K562 (cell line): ENCODE measurements around the gene PEF1. TPM values are rescaled to one million over a fixed set of nuclear protein-coding genes. Genes with fewer than 3 reads are reported as not detected.

ENCODE experiments used
- ATAC-seq: fragments of 200-7000 bp; cut with Tn5 transposase; 3 replicates; pipeline ENCODE4 v1.9.1; 2020; ENCODE audit warnings: moderate library complexity
- BruUV-seq: library from RNA; stranded (reverse); fragments of 400-500 nt; replicated peaks from 2 replicates; lab custom pipeline; 2021; lab: Mats Ljungman, UMichigan
- CTCF ChIA-PET: fragments of 300-600 bp; formaldehyde crosslinking; extraction: SDS; loops from one replicate; lab custom pipeline; 2021; ENCODE audit warnings: low intra/inter-chr PET ratio; lab: Yijun Ruan, JAX
- POLR2A ChIA-PET: fragments of 300-600, 350-650 bp; sonication (Branson Sonifier 250); formaldehyde crosslinking; extraction: SDS; loops from one replicate; lab custom pipeline; 2021; ENCODE audit warnings: antibody characterized with exemption, inconsistent platforms; lab: Yijun Ruan, JAX
- DNase-seq, 4 experiments: peaks; one replicate each; pipeline versions ENCODE4 v3.0.0 to v3.0.0-alpha.2; 2011 to 2018; ENCODE audit warnings: low spot score in 3 of 4, mixed read lengths in 3 of 4; ENCODE audit errors: extremely low read depth in 1 of 4
- FAIRE-seq: peaks from 2 replicates; lab custom pipeline; 2011; peaks lifted over from hg19 to GRCh38; lab: Jason Lieb, UNC
- H2AFZ ChIP-seq: 2 replicates; pipeline ENCODE4 v1.6.0; 2011; ENCODE audit warnings: low read depth, low read length, control low read depth, inconsistent platforms
- H3K27ac ChIP-seq: fragments of 200-600 bp; 3 replicates; pipeline ENCODE4 v1.8.0; 2011; ENCODE audit warnings: low read depth, mild to moderate bottlenecking, control low read depth, inconsistent platforms, low read length, moderate library complexity, mixed read lengths; ENCODE audit errors: extremely low read depth
- H3K27me3 ChIP-seq, 2 experiments: fragments of 300-600 bp in 1 of 2; 2 replicates in 1 of 2; 3 replicates in 1 of 2; pipeline versions ENCODE4 v1.6.0 to v1.8.0; 2011; ENCODE audit warnings: inconsistent platforms in 2 of 2, low read length in 2 of 2, mild to moderate bottlenecking in 1 of 2, mixed read lengths in 1 of 2, moderate library complexity in 1 of 2; ENCODE audit not compliant: control insufficient read depth in 2 of 2, insufficient read depth in 2 of 2
- H3K36me3 ChIP-seq: fragments of 300-600 bp; 3 replicates; pipeline ENCODE4 v1.8.0; 2011; ENCODE audit warnings: mild to moderate bottlenecking, low read length, inconsistent platforms; ENCODE audit not compliant: control insufficient read depth, insufficient read depth
- H3K4me1 ChIP-seq, 2 experiments: fragments of 200-600 bp in 1 of 2; replicated peaks in 1 of 2; 2 replicates in 1 of 2; 3 replicates in 1 of 2; pipeline versions ENCODE4 v1.5.1 to v1.8.0; 2011; ENCODE audit warnings: inconsistent platforms in 2 of 2, low read length in 2 of 2, mild to moderate bottlenecking in 1 of 2, mixed read lengths in 1 of 2, moderate library complexity in 1 of 2; ENCODE audit not compliant: control insufficient read depth in 2 of 2, insufficient read depth in 2 of 2
- H3K4me2 ChIP-seq: 2 replicates; pipeline ENCODE4 v1.6.1; 2011; ENCODE audit warnings: low read length, control low read depth, inconsistent platforms, mixed read lengths; ENCODE audit not compliant: insufficient read depth
- H3K4me3 ChIP-seq: fragments of 200-600 bp; sonication (generic), shearing (Covaris generic); 2 replicates; pipeline ENCODE4 v1.5.1; 2016; ENCODE audit warnings: control low read depth, inconsistent platforms
- H3K79me2 ChIP-seq: fragments of 200-600 bp; 3 replicates; pipeline ENCODE4 v1.8.0; 2011; ENCODE audit warnings: low read length, inconsistent platforms; ENCODE audit not compliant: control insufficient read depth, insufficient read depth
- H3K9ac ChIP-seq, 2 experiments: 2 replicates each; pipeline versions ENCODE4 v1.6.0 to v1.6.1; 2011; ENCODE audit warnings: low read depth in 2 of 2, low read length in 2 of 2, control low read depth in 1 of 2, inconsistent platforms in 1 of 2, mild to moderate bottlenecking in 1 of 2, mixed read lengths in 1 of 2; ENCODE audit not compliant: insufficient read depth in 1 of 2
- H3K9me1 ChIP-seq: one replicate; pipeline ENCODE4 v1.6.0; 2011; ENCODE audit warnings: inconsistent platforms, mild to moderate bottlenecking, low read length, moderate library complexity; ENCODE audit not compliant: control insufficient read depth, insufficient read depth
- H3K9me3 ChIP-seq: replicated peaks from 2 replicates; pipeline ENCODE4 v1.5.1; 2011; ENCODE audit warnings: low read depth, low read length, inconsistent platforms; ENCODE audit not compliant: control insufficient read depth, insufficient read depth
- H4K20me1 ChIP-seq: replicated peaks from 2 replicates; pipeline ENCODE4 v1.6.1; 2011; ENCODE audit warnings: low read length, inconsistent platforms, mixed read lengths; ENCODE audit not compliant: control insufficient read depth, insufficient read depth
- CBX5 ChIP-seq: IDR thresholded peaks from 2 replicates; pipeline ENCODE4 v1.6.1; 2014; ENCODE audit warnings: low read depth, borderline replicate concordance
- HMG20B ChIP-seq: fragments of 250-450 bp; sonication (Bioruptor Pico); IDR thresholded peaks from 2 replicates; pipeline ENCODE4 v1.5.0; 2021; ENCODE audit warnings: mild to moderate bottlenecking
- MTA2 ChIP-seq: fragments of 450-650 bp; IDR thresholded peaks from 2 replicates; pipeline ENCODE4 v1.6.1; 2016; ENCODE audit warnings: low read depth
- RHOXF2B ChIP-seq: fragments of 250-450 bp; sonication (Bioruptor Pico); conservative IDR thresholded peaks from 2 replicates; pipeline ENCODE4 v1.5.1; 2021
- SNRNP70 ChIP-seq: fragments of 200-400 bp; formaldehyde crosslinking; optimal IDR thresholded peaks from 2 replicates; pipeline ENCODE3; 2017; ENCODE audit warnings: low read depth, low read length
- TCFL5 ChIP-seq: fragments of 250-450 bp; sonication (Bioruptor Pico); conservative IDR thresholded peaks from 2 replicates; pipeline ENCODE4 v1.6.1; 2021; ENCODE audit warnings: mild to moderate bottlenecking, moderate library complexity, matching md5 sums
- TEAD1 ChIP-seq, 2 experiments: fragments of 450-650 bp in 1 of 2; sonication (generic) in 1 of 2; formaldehyde crosslinking; IDR thresholded peaks; 2 replicates each; pipeline versions ENCODE4 v1.4.0 to v1.8.0; 2020 to 2022; ENCODE audit warnings: mild to moderate bottlenecking in 2 of 2, missing genetic modification reagents in 1 of 2
- ZNF146 ChIP-seq: IDR thresholded peaks from one replicate; pipeline ENCODE4 v1.6.1; 2018; ENCODE audit warnings: missing compliant biosample characterization; ENCODE audit not compliant: unreplicated experiment
- ZNF639 ChIP-seq, 2 experiments: fragments of 200-800 bp in 1 of 2; sonication (Bioruptor generic) in 1 of 2; sonication (generic) in 1 of 2; formaldehyde crosslinking in 1 of 2; IDR thresholded peaks in 1 of 2; conservative IDR thresholded peaks in 1 of 2; 2 replicates each; pipeline versions ENCODE4 v1.5.0 to v1.6.1; 2016 to 2020; ENCODE audit warnings: missing compliant biosample characterization in 1 of 2, missing genetic modification characterization in 1 of 2, missing genetic modification reagents in 1 of 2
- WGBS: fragments of 100-300 bp; shearing (Covaris generic); methylation state at CpG from one replicate; pipeline ENCODE4 v1.1.6; 2016; ENCODE audit warnings: low coverage, mixed read lengths; ENCODE audit not compliant: insufficient coverage; ENCODE audit errors: missing lambda C conversion rate; 5-methylcytosine and 5-hydroxymethylcytosine counted together
- in situ Hi-C: fragments of 300-500 bp; cut with MboI; formaldehyde crosslinking; loops from 4 replicates; pipeline ENCODE4 v1.15.0; 2018; ENCODE audit warnings: inconsistent platforms, mixed read lengths
- intact Hi-C: fragments of 100-400 bp; cut with micrococcal nuclease; formaldehyde crosslinking; loops from 2 replicates; pipeline ENCODE4 v1.14.2; 2022
- polyA plus RNA-seq, 8 experiments: library from polyadenylated mRNA; depleted of rRNA in 4 of 8; stranded (reverse) in 5 of 8; unstranded in 3 of 8; fragments of >200 nt; fragmentation: Nextera tagmentation in 2 of 8; fragmentation: Illumina TruSeq in 1 of 8; extraction: Ambion mirVana in 2 of 8; extraction: Trizol in 1 of 8; gene quantifications; 2 replicates each; pipeline versions ENCODE4 v1.2.1 to v1.2.3, GENCODE V29; 2011 to 2014; ENCODE audit warnings: inconsistent platforms in 1 of 8, missing spikeins in 1 of 8
- total RNA-seq, 7 experiments: library from RNA; depleted of rRNA in 6 of 7; stranded (reverse); fragments of >200 nt in 6 of 7; fragmentation: Illumina TruSeq in 2 of 7; extraction: Trizol in 2 of 7; gene quantifications; 2 replicates each; pipeline versions ENCODE4 v1.2.1 to v1.2.3, GENCODE V29; 2011 to 2021; ENCODE audit warnings: low replicate concordance in 1 of 7

The PEF1 gene
- total and polyA plus RNA-seq, 9 of the 15 experiments (the other 6 are each of a cell fraction or from before 2014, with no cell fraction given) = 26.3 to 95.5 (median 61.9) TPM

GRCh38 chr1:31602081-31602480, 42.6 kb downstream of the PEF1 start:
- intact Hi-C loops (no loop called here), in situ Hi-C loops (no loop called here)
- no peak overlapping the region for H3K4me2 ChIP-seq
- no peak for DNase-seq
- ChIA-PET CTCF (no interaction called here), POLR2A (interaction anchor here (0.7 kb wide), 1 partner anchor 156 kb away, joined by 6 read pairs; no protein-coding TSS in a partner anchor)
- no peak overlapping the region for H2AFZ ChIP-seq
- H3K27ac ChIP-seq = no peak overlapping the region
- no peaks in the 10 kb centered on the region for H3K36me3 ChIP-seq
- H4K20me1 ChIP-seq = no peaks in the 10 kb centered on the region
- H3K4me1 ChIP-seq = no peaks in the 10 kb centered on the region
- H3K9me1 ChIP-seq = no peaks in the 10 kb centered on the region
- H3K9me3 ChIP-seq = no peaks in the 10 kb centered on the region
- FAIRE-seq = no peak
- H3K79me2 ChIP-seq = no peaks in the 10 kb centered on the region
- no peak overlapping the region for H3K9ac ChIP-seq
- H3K4me3 ChIP-seq = no peak overlapping the region
- H3K27me3 ChIP-seq = peaks cover 17 to 18% of the 10 kb centered on the region in 2 experiments; a peak in 4 of 5 replicates
- TF ChIP-seq ZNF146 (CRISPR knock-in tag) = peak; percentile 34
- TF ChIP-seq MTA2 = no peak
- no peak for ATAC-seq
- WGBS = 0% methylated on average over 2 of the region's 2 CpGs
- BruUV-seq = no TSS peak

- no peak overlapping the region for H2AFZ ChIP-seq
- no peaks in the 10 kb centered on the region for H3K79me2 ChIP-seq
- ATAC-seq (no peak), FAIRE-seq (peak; percentile 15), DNase-seq (no peak)
- in situ Hi-C loops (no loop called here), intact Hi-C loops (no loop called here)
- no peaks in the 10 kb centered on the region for H3K4me1 ChIP-seq
- H3K4me3 ChIP-seq = no peak overlapping the region
- H3K36me3 ChIP-seq = no peaks in the 10 kb centered on the region
- H4K20me1 ChIP-seq = no peaks in the 10 kb centered on the region
- H3K27me3 ChIP-seq = peaks cover 6 to 17% of the 10 kb centered on the region in 2 experiments; a peak in 3 of 5 replicates
- POLR2A ChIA-PET = no interaction called here
- no peak overlapping the region for H3K9ac ChIP-seq
- no peak overlapping the region for H3K27ac ChIP-seq
- no peak for TF ChIP-seq ZNF639 (CRISPR knock-in tag; conservative IDR thresholded peaks at IDR 0.05 in 1 of 2, IDR thresholded peaks at IDR 0.05 in 1 of 2)
- TF ChIP-seq TCFL5 = no peak
- TF ChIP-seq TEAD1 (CRISPR knock-in tag; IDR thresholded peaks at IDR 0.05) = no peak
- no peak for TF ChIP-seq HMG20B (CRISPR knock-in tag)
- no peak for TF ChIP-seq RHOXF2B
- TF ChIP-seq CBX5 = no peak
- no peak for TF ChIP-seq SNRNP70
- CTCF ChIA-PET = no interaction called here
- no peak overlapping the region for H3K4me2 ChIP-seq
- no peaks in the 10 kb centered on the region for H3K9me3 ChIP-seq
- H3K9me1 ChIP-seq = no peaks in the 10 kb centered on the region
- WGBS = 3% methylated on average over 2 of the region's 2 CpGs
- BruUV-seq = no TSS peak
Observed at GRCh38 chr1:31600641-31601040, 44.0 kb downstream of the PEF1 start.
